ENCODE results near the gene TTC36.

TTC36 gene

DNA sequence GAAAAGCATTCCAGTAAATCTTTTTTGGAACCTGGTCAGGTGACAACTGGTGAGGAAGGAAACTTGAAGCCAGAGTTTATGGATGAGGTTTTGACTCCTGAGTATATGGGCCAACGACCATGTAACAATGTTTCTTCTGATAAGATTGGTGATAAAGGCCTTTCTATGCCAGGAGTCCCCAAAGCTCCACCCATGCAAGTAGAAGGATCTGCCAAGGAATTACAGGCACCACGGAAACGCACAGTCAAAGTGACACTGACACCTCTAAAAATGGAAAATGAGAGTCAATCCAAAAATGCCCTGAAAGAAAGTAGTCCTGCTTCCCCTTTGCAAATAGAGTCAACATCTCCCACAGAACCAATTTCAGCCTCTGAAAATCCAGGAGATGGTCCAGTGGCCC, 24.1 kb upstream of the TTC36 start:
- no peak overlapping the region for H3K4me3 ChIP-seq (ENCODE audit: low read length)
- no peak for DNase-seq (ENCODE audit: low read depth)
- TF ChIP-seq, protein P1, sequence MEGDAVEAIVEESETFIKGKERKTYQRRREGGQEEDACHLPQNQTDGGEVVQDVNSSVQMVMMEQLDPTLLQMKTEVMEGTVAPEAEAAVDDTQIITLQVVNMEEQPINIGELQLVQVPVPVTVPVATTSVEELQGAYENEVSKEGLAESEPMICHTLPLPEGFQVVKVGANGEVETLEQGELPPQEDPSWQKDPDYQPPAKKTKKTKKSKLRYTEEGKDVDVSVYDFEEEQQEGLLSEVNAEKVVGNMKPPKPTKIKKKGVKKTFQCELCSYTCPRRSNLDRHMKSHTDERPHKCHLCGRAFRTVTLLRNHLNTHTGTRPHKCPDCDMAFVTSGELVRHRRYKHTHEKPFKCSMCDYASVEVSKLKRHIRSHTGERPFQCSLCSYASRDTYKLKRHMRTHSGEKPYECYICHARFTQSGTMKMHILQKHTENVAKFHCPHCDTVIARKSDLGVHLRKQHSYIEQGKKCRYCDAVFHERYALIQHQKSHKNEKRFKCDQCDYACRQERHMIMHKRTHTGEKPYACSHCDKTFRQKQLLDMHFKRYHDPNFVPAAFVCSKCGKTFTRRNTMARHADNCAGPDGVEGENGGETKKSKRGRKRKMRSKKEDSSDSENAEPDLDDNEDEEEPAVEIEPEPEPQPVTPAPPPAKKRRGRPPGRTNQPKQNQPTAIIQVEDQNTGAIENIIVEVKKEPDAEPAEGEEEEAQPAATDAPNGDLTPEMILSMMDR (conservative IDR thresholded peaks at IDR 0.05; ENCODE audit: low read depth, low read length): no peak

DNA sequence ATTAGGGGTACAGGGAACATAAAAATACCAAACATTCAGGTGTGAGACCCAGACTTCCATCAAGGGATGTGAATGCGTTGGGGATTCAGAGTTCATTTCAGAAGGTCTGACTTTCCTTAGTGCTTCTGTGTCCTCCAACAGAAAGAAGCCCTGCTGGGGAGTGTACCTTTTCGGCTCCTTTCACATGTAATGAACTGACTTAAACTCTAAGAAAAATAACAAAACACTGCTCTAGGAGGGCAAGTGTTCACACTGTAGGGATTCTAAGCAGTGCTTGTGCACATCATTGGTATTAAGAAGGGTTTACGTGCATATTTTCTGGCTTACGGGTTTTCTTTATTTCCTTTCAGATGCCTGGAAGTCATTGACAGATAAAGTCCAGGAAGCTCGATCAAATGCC, 15.7 kb upstream of the TTC36 start:
- TF ChIP-seq, protein P1 (conservative IDR thresholded peaks at IDR 0.05; ENCODE audit: low read depth, low read length): no peak
- no peak overlapping the region for H3K4me3 ChIP-seq (ENCODE audit: low read length)
- no peak for DNase-seq (ENCODE audit: low read depth)

GRCh38 chr11:118514103-118514502, 13.2 kb upstream of the TTC36 start:
- TF ChIP-seq, protein P1 (conservative IDR thresholded peaks at IDR 0.05; ENCODE audit: low read depth, low read length): no peak
- no peak overlapping the region for H3K4me3 ChIP-seq (ENCODE audit: low read length)
- DNase-seq (ENCODE audit: low read depth): no peak

- no peak for DNase-seq (ENCODE audit: low read depth)
- H3K4me3 ChIP-seq (ENCODE audit: low read length): no peak overlapping the region
- TF ChIP-seq, protein P1 (conservative IDR thresholded peaks at IDR 0.05; ENCODE audit: low read depth, low read length): no peak
Observed at GRCh38 chr11:118519549-118519948, 7.7 kb upstream of the TTC36 start.

GRCh38 chr11:118521892-118522311, 5.4 kb upstream of the TTC36 start:
- TF ChIP-seq, protein P1 (conservative IDR thresholded peaks at IDR 0.05; ENCODE audit: low read depth, low read length): no peak
- no peak for DNase-seq (ENCODE audit: low read depth)
- no peak overlapping the region for H3K4me3 ChIP-seq (ENCODE audit: low read length)

DNA sequence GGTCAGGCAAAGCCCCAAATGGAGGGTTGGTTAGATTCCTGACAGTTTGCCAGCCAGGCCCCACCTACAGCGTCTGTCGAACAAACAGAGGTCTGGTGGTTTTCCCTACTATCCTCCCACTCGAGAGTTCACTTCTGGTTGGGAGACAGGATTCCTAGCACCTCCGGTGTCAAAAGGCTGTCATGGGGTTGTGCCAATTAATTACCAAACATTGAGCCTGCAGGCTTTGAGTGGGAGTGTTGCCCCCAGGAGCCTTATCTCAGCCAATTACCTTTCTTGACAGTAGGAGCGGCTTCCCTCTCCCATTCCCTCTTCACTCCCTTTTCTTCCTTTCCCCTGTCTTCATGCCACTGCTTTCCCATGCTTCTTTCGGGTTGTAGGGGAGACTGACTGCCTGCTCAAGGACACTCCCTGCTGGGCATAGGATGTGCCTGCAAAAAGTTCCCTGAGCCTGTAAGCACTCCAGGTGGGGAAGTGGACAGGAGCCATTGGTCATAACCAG, 4.7 kb upstream of the TTC36 start:
- H3K4me3 ChIP-seq (ENCODE audit: low read length): no peak overlapping the region
- DNase-seq (ENCODE audit: low read depth): no peak
- TF ChIP-seq, protein P1 (conservative IDR thresholded peaks at IDR 0.05; ENCODE audit: low read depth, low read length): peak; percentile 67

DNA sequence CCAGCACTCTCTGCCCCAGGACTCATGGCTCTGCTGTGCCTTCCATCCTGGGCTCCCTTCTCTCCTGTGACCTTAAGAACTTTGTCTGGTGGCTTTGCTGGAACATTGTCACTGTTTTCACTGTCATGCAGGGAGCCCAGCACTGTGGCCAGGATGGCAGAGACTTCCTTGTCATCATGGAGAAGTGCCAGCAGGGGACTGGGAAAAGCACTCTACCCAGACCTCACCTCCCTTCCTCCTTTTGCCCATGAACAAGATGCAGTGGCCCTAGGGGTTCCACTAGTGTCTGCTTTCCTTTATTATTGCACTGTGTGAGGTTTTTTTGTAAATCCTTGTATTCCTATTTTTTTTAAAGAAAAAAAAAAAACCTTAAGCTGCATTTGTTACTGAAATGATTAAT, 2.9 kb upstream of the TTC36 start:
- TF ChIP-seq, protein P1 (conservative IDR thresholded peaks at IDR 0.05; ENCODE audit: low read depth, low read length): no peak
- no peak overlapping the region for H3K4me3 ChIP-seq (ENCODE audit: low read length)
- no peak for DNase-seq (ENCODE audit: low read depth)

Measured in retinal pigment epithelial cell (primary cell).